H1 (cell line): ENCODE measurements around the gene SEC14L3. TPM values are rescaled to one million over a fixed set of nuclear protein-coding genes. Genes with fewer than 3 reads are reported as not detected.

Source experiments
- CTCF ChIA-PET: fragments of 300-600 bp; sonication (Branson Sonifier 250); formaldehyde crosslinking; loops from one replicate; lab custom pipeline; 2021; ENCODE audit not compliant: partially characterized antibody; lab: Charles Lee
- POLR2A ChIA-PET: fragments of 300-600 bp; sonication (Branson Sonifier 250); formaldehyde crosslinking; loops from one replicate; lab custom pipeline; 2021; ENCODE audit warnings: inconsistent platforms; ENCODE audit not compliant: partially characterized antibody; lab: Charles Lee
- DNase-seq, 2 experiments: peaks; one replicate each; pipeline versions ENCODE4 v3.0.0 to v3.0.0-alpha.2; 2010 to 2022; ENCODE audit warnings: low spot score in 2 of 2, low read depth in 1 of 2, mixed read lengths in 1 of 2
- FAIRE-seq: peaks from 2 replicates; lab custom pipeline; 2011; peaks lifted over from hg19 to GRCh38; lab: Jason Lieb, UNC
- H2AFZ ChIP-seq: 2 replicates; pipeline ENCODE4 v1.8.1; 2012; ENCODE audit warnings: low read length, inconsistent platforms
- H2AK5ac ChIP-seq: 2 replicates; pipeline ENCODE4 v1.6.1; 2013; ENCODE audit warnings: low read depth, low read length
- H2BK120ac ChIP-seq: replicated peaks from 2 replicates; pipeline ENCODE3; 2013; ENCODE audit warnings: low read depth, low read length, inconsistent platforms
- H2BK12ac ChIP-seq: 2 replicates; pipeline ENCODE4 v1.6.1; 2013; ENCODE audit warnings: low read depth, low read length
- H2BK15ac ChIP-seq: 2 replicates; pipeline ENCODE4 v1.6.1; 2013; ENCODE audit warnings: low read length
- H2BK20ac ChIP-seq: 2 replicates; pipeline ENCODE4 v1.6.1; 2013; ENCODE audit warnings: low read length
- H2BK5ac ChIP-seq: 2 replicates; pipeline ENCODE4 v1.6.1; 2013; ENCODE audit warnings: low read depth, low read length
- H3K14ac ChIP-seq: 2 replicates; pipeline ENCODE4 v1.6.1; 2013; ENCODE audit warnings: inconsistent platforms; ENCODE audit not compliant: insufficient read length
- H3K18ac ChIP-seq: 2 replicates; pipeline ENCODE4 v1.6.1; 2013; ENCODE audit warnings: low read length; ENCODE audit errors: extremely low read depth
- H3K23ac ChIP-seq: 2 replicates; pipeline ENCODE4 v1.6.1; 2013; ENCODE audit warnings: inconsistent platforms; ENCODE audit not compliant: insufficient read length
- H3K23me2 ChIP-seq: 2 replicates; pipeline ENCODE4 v1.6.1; 2013; ENCODE audit warnings: low read depth, low read length
- H3K27ac ChIP-seq: 2 replicates; pipeline ENCODE4 v1.6.1; 2011; ENCODE audit warnings: low read depth, low read length, inconsistent platforms
- H3K27me3 ChIP-seq, 4 experiments: replicated peaks in 1 of 4; 1 replicate in 1 of 4; 2 replicates in 3 of 4; pipeline versions ENCODE4 v1.6.1 to v1.8.1; 2011 to 2013; ENCODE audit warnings: low read length in 3 of 4, mild to moderate bottlenecking in 3 of 4, inconsistent platforms in 2 of 4, mixed read lengths in 2 of 4, moderate library complexity in 1 of 4; ENCODE audit not compliant: control insufficient read depth in 3 of 4, insufficient read depth in 3 of 4; ENCODE audit errors: extremely low read depth in 1 of 4
- H3K36me3 ChIP-seq, 4 experiments: 2 replicates each; pipeline versions ENCODE4 v1.6.1 to v1.8.1; 2011 to 2013; ENCODE audit warnings: mild to moderate bottlenecking in 4 of 4, low read length in 3 of 4, moderate library complexity in 2 of 4, control low read depth in 1 of 4, inconsistent platforms in 1 of 4; ENCODE audit not compliant: insufficient read depth in 4 of 4, control insufficient read depth in 2 of 4
- H3K4ac ChIP-seq: replicated peaks from 2 replicates; pipeline ENCODE3; 2013; ENCODE audit warnings: low read length, low read depth, mixed read lengths, inconsistent platforms; ENCODE audit not compliant: insufficient read length
- H3K4me1 ChIP-seq, 4 experiments: replicated peaks in 1 of 4; 1 replicate in 1 of 4; 2 replicates in 3 of 4; pipeline versions ENCODE4 v1.6.1 to v1.8.1; 2011 to 2013; ENCODE audit warnings: low read length in 3 of 4, inconsistent platforms in 2 of 4, mixed read lengths in 1 of 4; ENCODE audit not compliant: insufficient read depth in 4 of 4, control insufficient read depth in 3 of 4
- H3K4me2 ChIP-seq, 2 experiments: 2 replicates each; pipeline versions ENCODE4 v1.6.1 to v1.8.1; 2011 to 2013; ENCODE audit warnings: low read depth in 2 of 2, low read length in 2 of 2, control low read depth in 1 of 2, inconsistent platforms in 1 of 2, mild to moderate bottlenecking in 1 of 2; ENCODE audit not compliant: insufficient read depth in 1 of 2
- H3K4me3 ChIP-seq, 4 experiments: fragments of 200-600, 300-600 bp in 1 of 4; sonication (generic), shearing (Covaris generic), sonication (Bioruptor Twin) in 1 of 4; 2 replicates each; pipeline versions ENCODE4 v1.5.1 to v1.8.1; 2011 to 2016; ENCODE audit warnings: low read length in 4 of 4, low read depth in 3 of 4, control low read depth in 2 of 4, inconsistent platforms in 2 of 4, mild to moderate bottlenecking in 2 of 4, mixed read lengths in 1 of 4, moderate library complexity in 1 of 4; ENCODE audit not compliant: insufficient read depth in 2 of 4; ENCODE audit errors: extremely low read depth in 1 of 4
- H3K56ac ChIP-seq: replicated peaks from 2 replicates; pipeline ENCODE3; 2013; ENCODE audit warnings: low read depth, mild to moderate bottlenecking, mixed read lengths, low read length, inconsistent platforms; ENCODE audit not compliant: insufficient read length
- H3K79me1 ChIP-seq: 2 replicates; pipeline ENCODE4 v1.6.1; 2013; ENCODE audit warnings: low read depth, low read length, control low read depth
- H3K79me2 ChIP-seq, 2 experiments: 2 replicates each; pipeline versions ENCODE4 v1.6.1 to v1.8.1; 2012 to 2013; ENCODE audit warnings: low read length in 2 of 2, mild to moderate bottlenecking in 2 of 2, inconsistent platforms in 1 of 2; ENCODE audit not compliant: insufficient read depth in 2 of 2, control insufficient read depth in 1 of 2
- H3K9ac ChIP-seq, 4 experiments: replicated peaks in 1 of 4; 1 replicate in 1 of 4; 2 replicates in 3 of 4; pipeline versions ENCODE4 v1.6.1 to v1.8.1; 2011 to 2013; ENCODE audit warnings: low read depth in 3 of 4, low read length in 3 of 4, control low read depth in 2 of 4, mild to moderate bottlenecking in 2 of 4, moderate library complexity in 2 of 4, inconsistent platforms in 1 of 4; ENCODE audit errors: extremely low read depth in 1 of 4
- H3K9me3 ChIP-seq, 2 experiments: 2 replicates each; pipeline versions ENCODE4 v1.6.1 to v1.8.1; 2012 to 2013; ENCODE audit warnings: mild to moderate bottlenecking in 2 of 2, moderate library complexity in 2 of 2, control low read depth in 1 of 2, inconsistent platforms in 1 of 2, low read depth in 1 of 2, low read length in 1 of 2, mixed read lengths in 1 of 2; ENCODE audit not compliant: insufficient read depth in 2 of 2
- H4K20me1 ChIP-seq, 2 experiments: replicated peaks in 1 of 2; 2 replicates each; pipeline versions ENCODE3 to v1.8.1; 2011 to 2013; ENCODE audit warnings: inconsistent platforms in 2 of 2, low read length in 2 of 2, mild to moderate bottlenecking in 1 of 2; ENCODE audit not compliant: insufficient read depth in 2 of 2, control insufficient read depth in 1 of 2
- H4K5ac ChIP-seq: 2 replicates; pipeline ENCODE4 v1.6.1; 2013; ENCODE audit warnings: low read length, low read depth, mixed read lengths, inconsistent platforms; ENCODE audit not compliant: insufficient read length
- H4K8ac ChIP-seq: 2 replicates; pipeline ENCODE4 v1.8.0; 2013; ENCODE audit warnings: mild to moderate bottlenecking, moderate library complexity, low read length, inconsistent platforms; ENCODE audit not compliant: insufficient read depth; ENCODE audit errors: extremely low read depth
- H4K91ac ChIP-seq: replicated peaks from 2 replicates; pipeline ENCODE3; 2013; ENCODE audit warnings: low read length, mixed read lengths, inconsistent platforms; ENCODE audit not compliant: insufficient read length
- ASH2L ChIP-seq: fragments of 200-600, 300-600 bp; sonication (generic); IDR thresholded peaks from one replicate; pipeline ENCODE4 v1.7.1; 2017; ENCODE audit warnings: low read length
- EGR1 ChIP-seq: IDR thresholded peaks from 2 replicates; pipeline ENCODE4 v1.6.1; 2011; ENCODE audit warnings: low read depth, low read length, borderline replicate concordance
- HDAC2 ChIP-seq, 2 experiments: fragments of 300-600 bp in 1 of 2; sonication (generic) in 1 of 2; IDR thresholded peaks; 2 replicates each; pipeline ENCODE4 v1.6.1; 2011 to 2012; ENCODE audit warnings: low read depth in 2 of 2, low read length in 2 of 2, mild to moderate bottlenecking in 2 of 2, moderate library complexity in 2 of 2, borderline replicate concordance in 1 of 2, inconsistent platforms in 1 of 2
- KDM1A ChIP-seq: fragments of 200-600, 300-600 bp; sonication (generic); IDR thresholded peaks from 2 replicates; pipeline ENCODE4 v1.7.1; 2016; ENCODE audit warnings: mild to moderate bottlenecking, low read length, borderline replicate concordance
- KDM4A ChIP-seq: IDR thresholded peaks from one replicate; pipeline ENCODE4 v1.7.1; 2012; ENCODE audit warnings: low read depth, mild to moderate bottlenecking, moderate library complexity, low read length, inconsistent platforms; ENCODE audit not compliant: severe bottlenecking
- PHF8 ChIP-seq: fragments of 200-600 bp; sonication (generic); conservative IDR thresholded peaks from 2 replicates; pipeline ENCODE4 v1.7.1; 2012; ENCODE audit warnings: low read depth, mild to moderate bottlenecking, inconsistent platforms, low read length, moderate library complexity
- TBP ChIP-seq: IDR thresholded peaks from 2 replicates; pipeline ENCODE4 v1.6.1; 2011; ENCODE audit warnings: low read depth, low read length, improper control_type of control experiment
- TEAD4 ChIP-seq: IDR thresholded peaks from 2 replicates; pipeline ENCODE4 v1.6.1; 2012; ENCODE audit warnings: low read depth, low read length, inconsistent platforms, mixed read lengths
- WGBS, 2 experiments: shearing (Covaris generic) in 1 of 2; methylation state at CpG; one replicate each; pipeline versions ENCODE4 v1.1.6 to v1.1.7; 2013 to 2015; ENCODE audit warnings: low lambda C conversion rate in 2 of 2, mixed read lengths in 2 of 2, inconsistent platforms in 1 of 2, low coverage in 1 of 2, missing lambda C conversion rate in 1 of 2; ENCODE audit not compliant: insufficient replicate concordance in 2 of 2, insufficient coverage in 1 of 2, insufficient read length in 1 of 2; ENCODE audit errors: extremely low coverage in 1 of 2, missing lambda C conversion rate in 1 of 2; 5-methylcytosine and 5-hydroxymethylcytosine counted together
- polyA plus RNA-seq, 7 experiments: library from polyadenylated mRNA; depleted of rRNA in 3 of 7; stranded (reverse) in 5 of 7; unstranded in 2 of 7; fragments of >200 nt in 5 of 7; fragments of 200-250 nt in 2 of 7; gene quantifications; 1 replicate in 5 of 7; 2 replicates in 1 of 7; 4 replicates in 1 of 7; pipeline versions ENCODE4 v1.2.1 to v1.2.3, GENCODE V29; 2011 to 2013; ENCODE audit warnings: missing spikeins in 2 of 7, mixed read lengths in 2 of 7
- total RNA-seq: library from RNA; stranded (reverse); fragmentation: NEBNext Ultra II Directional; extraction: Animal tissue kit (Norgen Biotek cat#: 25700); gene quantifications from 2 replicates; pipeline ENCODE4 v1.2.1, GENCODE V29; 2021
- TF ChIP-seq, protein P1 (sequence below): IDR thresholded peaks from 2 replicates; pipeline ENCODE4 v1.6.1; 2012; ENCODE audit warnings: inconsistent platforms

The SEC14L3 gene
- total and polyA plus RNA-seq, 2 of the 8 experiments (the other 6 are each of a cell fraction or from before 2014, with no cell fraction given): not detected

GRCh38 chr22:30425616-30426387 lies 46.0 kb downstream of the SEC14L3 start, which contains the start of gene MTFP1:
Gene MTFP1, plus strand, starts transcription at chr22:30425768. Its CDS starts 112 bp downstream, at chr22:30425880.
- Histone ChIP-seq H3K36me3 (peaks cover 2 to 12% (median 7%) of the 10 kb centered on the region in 4 experiments; a peak in 6 of 8 replicates), H4K5ac (peak within 1 kb of the TSS; percentile 20), H3K79me2 (peaks cover 0 to 7% of the 10 kb centered on the region in 2 experiments; a peak in 1 of 4 replicates), H3K4me3 (peak within 1 kb of the TSS; percentile 66 to 88 (median 80)), H3K4me1 (peaks cover 6 to 29% (median 15%) of the 10 kb centered on the region in 4 experiments), H4K20me1 (peaks cover 0 to 23% of the 10 kb centered on the region in 2 experiments), H3K4me2 (peak within 1 kb of the TSS; percentile 70 to 71), H2AK5ac (no peak within 1 kb of the TSS), H3K4ac (peak within 1 kb of the TSS; percentile 19), H4K8ac (peak within 1 kb of the TSS; percentile 73), H3K23me2 (peaks cover 22% of the 10 kb centered on the region), H2AFZ (peak within 1 kb of the TSS; percentile 76), H3K14ac (no peak within 1 kb of the TSS), H2BK120ac (no peak within 1 kb of the TSS), H3K9ac (peak within 1 kb of the TSS; percentile 9 to 50 (median 40); a peak in 5 of 7 replicates), H3K27me3 (no peaks in the 10 kb centered on the region), H3K79me1 (no peaks in the 10 kb centered on the region; the same call in 1 of the 2 replicates), H3K9me3 (no peaks in the 10 kb centered on the region), H2BK12ac (peak within 1 kb of the TSS; percentile 35; the same call in 1 of the 2 replicates), H3K56ac (peak within 1 kb of the TSS; percentile 36), H3K18ac (peak within 1 kb of the TSS; percentile 44), H4K91ac (peak within 1 kb of the TSS; percentile 7), H3K27ac (no peak within 1 kb of the TSS), H3K23ac (no peak within 1 kb of the TSS), H2BK5ac (peak within 1 kb of the TSS; percentile 57; the same call in 1 of the 2 replicates), H2BK20ac (0 out of 2 replicates have a peak within 1 kb of the TSS, but pooled peaks have one; percentile 8), H2BK15ac (no peak within 1 kb of the TSS; the same call in 1 of the 2 replicates)
- ChIA-PET POLR2A (interaction anchor here (0.7 to 5.2 kb wide), 15 partner anchors 9 to 322 kb away, joined by 3 to 39 read pairs (median 4); partner anchors contain the start of genes CASTOR1, CCDC157, SEC14L2 and SF3A1), CTCF (interaction anchor here (0.6 to 12.0 kb wide), 16 partner anchors 8 to 208 kb away, joined by 3 to 164 read pairs (median 6); partner anchors contain the start of gene SEC14L2)
- 3% methylated on average over 61 of the region's 61 CpGs; no CpG with 5 or more reads in 1 of the 2 experiments for WGBS, 2 experiments
- FAIRE-seq (no peak), DNase-seq (peak in 1 of 2 experiments; percentile 83)
- no peak for TF ChIP-seq EGR1
- peak in 1 of 2 experiments; percentile 20; a peak in 2 of 4 replicates for TF ChIP-seq HDAC2 (IDR thresholded peaks at IDR 0.05; ENCODE audit: borderline replicate concordance in 1 of 2, low read depth in 2 of 2, low read length in 2 of 2)
- peak; percentile 57 for TF ChIP-seq PHF8
- peak; percentile 83 for TF ChIP-seq KDM4A
- peak; percentile 26; the same call in 1 of the 2 replicates for TF ChIP-seq TBP
- 0 out of 2 replicates have a peak, but pooled peaks have one; percentile 2 for TF ChIP-seq TEAD4
- TF ChIP-seq, protein P1, sequence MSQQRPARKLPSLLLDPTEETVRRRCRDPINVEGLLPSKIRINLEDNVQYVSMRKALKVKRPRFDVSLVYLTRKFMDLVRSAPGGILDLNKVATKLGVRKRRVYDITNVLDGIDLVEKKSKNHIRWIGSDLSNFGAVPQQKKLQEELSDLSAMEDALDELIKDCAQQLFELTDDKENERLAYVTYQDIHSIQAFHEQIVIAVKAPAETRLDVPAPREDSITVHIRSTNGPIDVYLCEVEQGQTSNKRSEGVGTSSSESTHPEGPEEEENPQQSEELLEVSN: peak; percentile 63; the same call in 1 of the 2 replicates
- peak; percentile 39 for TF ChIP-seq ASH2L
- peak; percentile 75; the same call in 1 of the 2 replicates for TF ChIP-seq KDM1A
